ENCODE data around the gene GATC.

DNA sequence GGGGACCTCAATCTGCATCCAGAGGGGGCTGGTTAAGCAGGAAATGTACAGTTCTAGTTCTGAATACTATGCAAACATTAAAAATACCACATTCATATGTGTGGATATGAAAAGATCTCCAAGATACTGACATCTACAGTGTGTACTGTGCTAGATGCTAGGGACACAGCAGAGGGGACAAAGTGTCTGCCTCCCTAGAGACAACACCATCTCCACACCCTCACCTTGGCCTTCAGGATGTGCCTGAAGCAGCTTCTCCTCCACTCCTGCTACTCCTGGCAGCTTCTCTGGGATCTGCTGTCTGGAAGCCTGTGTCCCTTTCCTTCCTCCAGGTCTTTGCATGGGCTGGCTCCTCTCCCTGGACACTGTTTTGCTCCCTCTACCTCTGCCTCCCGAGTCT, 34.0 kb downstream of the GATC start:
- TF ChIP-seq CTCF (conservative IDR thresholded peaks at IDR 0.05; ENCODE audit: low read length) (no peak), EZH2phosphoT487 (IDR thresholded peaks at IDR 0.05; ENCODE audit: borderline replicate concordance, low read depth, low read length) (no peak)

Measured in OCI-LY7 (cell line).